Cardiac fibroblast (primary cell): ENCODE measurements around the gene PUM1.

Source experiments
- DNase-seq, 2 donors: peaks; one replicate each; pipeline versions ENCODE4 v3.0.0 to v3.0.0-alpha.2; 2010; ENCODE audit warnings: low read depth in 2 of 2
- H3K4me3 ChIP-seq, 2 donors: replicated peaks in 1 of 2; 1 replicate in 1 of 2; 2 replicates in 1 of 2; pipeline ENCODE4 v1.5.1; 2011; ENCODE audit warnings: low read depth in 2 of 2, low read length in 2 of 2, mild to moderate bottlenecking in 2 of 2, moderate library complexity in 1 of 2
- CTCF ChIP-seq: IDR thresholded peaks from one replicate; pipeline ENCODE4 v1.5.1; 2011; ENCODE audit warnings: low read depth, mild to moderate bottlenecking, low read length, inconsistent platforms

Gene PUM1

GRCh38 chr1:30966690-30967369 lies 98.7 kb downstream of the PUM1 start:
- DNase-seq: peak; percentile 85 to 86
- TF ChIP-seq CTCF: no peak
- no peak overlapping the region for H3K4me3 ChIP-seq

- no peak for TF ChIP-seq CTCF
- H3K4me3 ChIP-seq: no peak overlapping the region
Measured at GRCh38 chr1:30965924-30966599, 99.5 kb downstream of the PUM1 start.

GRCh38 chr1:30964706-30965105 lies 100.8 kb downstream of the PUM1 start:
- no peak overlapping the region for H3K4me3 ChIP-seq
- TF ChIP-seq CTCF: no peak
- DNase-seq: peak in 1 of 2 donors; percentile 27

More at GRCh38 chr1:30965924-30966599, 99.5 kb downstream of the PUM1 start:
- no peak for DNase-seq

GRCh38 chr1:30962609-30963508 lies 102.7 kb downstream of the PUM1 start:
- no peak for DNase-seq
- no peak for TF ChIP-seq CTCF

GRCh38 chr1:30957560-30958222 lies 107.8 kb downstream of the PUM1 start:
- TF ChIP-seq CTCF: no peak
- DNase-seq: no peak
- no peak overlapping the region for H3K4me3 ChIP-seq

More at GRCh38 chr1:30962609-30963508, 102.7 kb downstream of the PUM1 start:
- no peak overlapping the region for H3K4me3 ChIP-seq

GRCh38 chr1:30955448-30956015 lies 110.0 kb downstream of the PUM1 start:
- TF ChIP-seq CTCF: no peak
- no peak overlapping the region for H3K4me3 ChIP-seq
- peak; percentile 37 to 54 for DNase-seq
